H1 (cell line): Measurements from ENCODE around the gene POMP. TPM values are rescaled to one million over a fixed set of nuclear protein-coding genes. Genes with fewer than 3 reads are reported as not detected.

Source experiments
- CTCF ChIA-PET: fragments of 300-600 bp; sonication (Branson Sonifier 250); formaldehyde crosslinking; loops from one replicate; lab custom pipeline; 2021; ENCODE audit not compliant: partially characterized antibody; lab: Charles Lee
- POLR2A ChIA-PET: fragments of 300-600 bp; sonication (Branson Sonifier 250); formaldehyde crosslinking; loops from one replicate; lab custom pipeline; 2021; ENCODE audit warnings: inconsistent platforms; ENCODE audit not compliant: partially characterized antibody; lab: Charles Lee
- DNase-seq, 2 experiments: peaks; one replicate each; pipeline versions ENCODE4 v3.0.0 to v3.0.0-alpha.2; 2010 to 2022; ENCODE audit warnings: low spot score in 2 of 2, low read depth in 1 of 2, mixed read lengths in 1 of 2
- FAIRE-seq: peaks from 2 replicates; lab custom pipeline; 2011; peaks lifted over from hg19 to GRCh38; lab: Jason Lieb, UNC
- H2AFZ ChIP-seq: 2 replicates; pipeline ENCODE4 v1.8.1; 2012; ENCODE audit warnings: low read length, inconsistent platforms
- H2AK5ac ChIP-seq: 2 replicates; pipeline ENCODE4 v1.6.1; 2013; ENCODE audit warnings: low read depth, low read length
- H2BK120ac ChIP-seq: replicated peaks from 2 replicates; pipeline ENCODE3; 2013; ENCODE audit warnings: low read depth, low read length, inconsistent platforms
- H2BK12ac ChIP-seq: 2 replicates; pipeline ENCODE4 v1.6.1; 2013; ENCODE audit warnings: low read depth, low read length
- H2BK15ac ChIP-seq: 2 replicates; pipeline ENCODE4 v1.6.1; 2013; ENCODE audit warnings: low read length
- H2BK20ac ChIP-seq: 2 replicates; pipeline ENCODE4 v1.6.1; 2013; ENCODE audit warnings: low read length
- H2BK5ac ChIP-seq: 2 replicates; pipeline ENCODE4 v1.6.1; 2013; ENCODE audit warnings: low read depth, low read length
- H3K14ac ChIP-seq: 2 replicates; pipeline ENCODE4 v1.6.1; 2013; ENCODE audit warnings: inconsistent platforms; ENCODE audit not compliant: insufficient read length
- H3K18ac ChIP-seq: 2 replicates; pipeline ENCODE4 v1.6.1; 2013; ENCODE audit warnings: low read length; ENCODE audit errors: extremely low read depth
- H3K23ac ChIP-seq: 2 replicates; pipeline ENCODE4 v1.6.1; 2013; ENCODE audit warnings: inconsistent platforms; ENCODE audit not compliant: insufficient read length
- H3K23me2 ChIP-seq: 2 replicates; pipeline ENCODE4 v1.6.1; 2013; ENCODE audit warnings: low read depth, low read length
- H3K27ac ChIP-seq: 2 replicates; pipeline ENCODE4 v1.6.1; 2011; ENCODE audit warnings: low read depth, low read length, inconsistent platforms
- H3K27me3 ChIP-seq, 4 experiments: replicated peaks in 1 of 4; 1 replicate in 1 of 4; 2 replicates in 3 of 4; pipeline versions ENCODE4 v1.6.1 to v1.8.1; 2011 to 2013; ENCODE audit warnings: low read length in 3 of 4, mild to moderate bottlenecking in 3 of 4, inconsistent platforms in 2 of 4, mixed read lengths in 2 of 4, moderate library complexity in 1 of 4; ENCODE audit not compliant: control insufficient read depth in 3 of 4, insufficient read depth in 3 of 4; ENCODE audit errors: extremely low read depth in 1 of 4
- H3K36me3 ChIP-seq, 4 experiments: 2 replicates each; pipeline versions ENCODE4 v1.6.1 to v1.8.1; 2011 to 2013; ENCODE audit warnings: mild to moderate bottlenecking in 4 of 4, low read length in 3 of 4, moderate library complexity in 2 of 4, control low read depth in 1 of 4, inconsistent platforms in 1 of 4; ENCODE audit not compliant: insufficient read depth in 4 of 4, control insufficient read depth in 2 of 4
- H3K4ac ChIP-seq: replicated peaks from 2 replicates; pipeline ENCODE3; 2013; ENCODE audit warnings: low read length, low read depth, mixed read lengths, inconsistent platforms; ENCODE audit not compliant: insufficient read length
- H3K4me1 ChIP-seq, 4 experiments: replicated peaks in 1 of 4; 1 replicate in 1 of 4; 2 replicates in 3 of 4; pipeline versions ENCODE4 v1.6.1 to v1.8.1; 2011 to 2013; ENCODE audit warnings: low read length in 3 of 4, inconsistent platforms in 2 of 4, mixed read lengths in 1 of 4; ENCODE audit not compliant: insufficient read depth in 4 of 4, control insufficient read depth in 3 of 4
- H3K4me2 ChIP-seq, 2 experiments: 2 replicates each; pipeline versions ENCODE4 v1.6.1 to v1.8.1; 2011 to 2013; ENCODE audit warnings: low read depth in 2 of 2, low read length in 2 of 2, control low read depth in 1 of 2, inconsistent platforms in 1 of 2, mild to moderate bottlenecking in 1 of 2; ENCODE audit not compliant: insufficient read depth in 1 of 2
- H3K4me3 ChIP-seq, 4 experiments: fragments of 200-600, 300-600 bp in 1 of 4; sonication (generic), shearing (Covaris generic), sonication (Bioruptor Twin) in 1 of 4; 2 replicates each; pipeline versions ENCODE4 v1.5.1 to v1.8.1; 2011 to 2016; ENCODE audit warnings: low read length in 4 of 4, low read depth in 3 of 4, control low read depth in 2 of 4, inconsistent platforms in 2 of 4, mild to moderate bottlenecking in 2 of 4, mixed read lengths in 1 of 4, moderate library complexity in 1 of 4; ENCODE audit not compliant: insufficient read depth in 2 of 4; ENCODE audit errors: extremely low read depth in 1 of 4
- H3K56ac ChIP-seq: replicated peaks from 2 replicates; pipeline ENCODE3; 2013; ENCODE audit warnings: low read depth, mild to moderate bottlenecking, mixed read lengths, low read length, inconsistent platforms; ENCODE audit not compliant: insufficient read length
- H3K79me1 ChIP-seq: 2 replicates; pipeline ENCODE4 v1.6.1; 2013; ENCODE audit warnings: low read depth, low read length, control low read depth
- H3K79me2 ChIP-seq, 2 experiments: 2 replicates each; pipeline versions ENCODE4 v1.6.1 to v1.8.1; 2012 to 2013; ENCODE audit warnings: low read length in 2 of 2, mild to moderate bottlenecking in 2 of 2, inconsistent platforms in 1 of 2; ENCODE audit not compliant: insufficient read depth in 2 of 2, control insufficient read depth in 1 of 2
- H3K9ac ChIP-seq, 4 experiments: replicated peaks in 1 of 4; 1 replicate in 1 of 4; 2 replicates in 3 of 4; pipeline versions ENCODE4 v1.6.1 to v1.8.1; 2011 to 2013; ENCODE audit warnings: low read depth in 3 of 4, low read length in 3 of 4, control low read depth in 2 of 4, mild to moderate bottlenecking in 2 of 4, moderate library complexity in 2 of 4, inconsistent platforms in 1 of 4; ENCODE audit errors: extremely low read depth in 1 of 4
- H3K9me3 ChIP-seq, 2 experiments: 2 replicates each; pipeline versions ENCODE4 v1.6.1 to v1.8.1; 2012 to 2013; ENCODE audit warnings: mild to moderate bottlenecking in 2 of 2, moderate library complexity in 2 of 2, control low read depth in 1 of 2, inconsistent platforms in 1 of 2, low read depth in 1 of 2, low read length in 1 of 2, mixed read lengths in 1 of 2; ENCODE audit not compliant: insufficient read depth in 2 of 2
- H4K20me1 ChIP-seq, 2 experiments: replicated peaks in 1 of 2; 2 replicates each; pipeline versions ENCODE3 to v1.8.1; 2011 to 2013; ENCODE audit warnings: inconsistent platforms in 2 of 2, low read length in 2 of 2, mild to moderate bottlenecking in 1 of 2; ENCODE audit not compliant: insufficient read depth in 2 of 2, control insufficient read depth in 1 of 2
- H4K5ac ChIP-seq: 2 replicates; pipeline ENCODE4 v1.6.1; 2013; ENCODE audit warnings: low read length, low read depth, mixed read lengths, inconsistent platforms; ENCODE audit not compliant: insufficient read length
- H4K8ac ChIP-seq: 2 replicates; pipeline ENCODE4 v1.8.0; 2013; ENCODE audit warnings: mild to moderate bottlenecking, moderate library complexity, low read length, inconsistent platforms; ENCODE audit not compliant: insufficient read depth; ENCODE audit errors: extremely low read depth
- H4K91ac ChIP-seq: replicated peaks from 2 replicates; pipeline ENCODE3; 2013; ENCODE audit warnings: low read length, mixed read lengths, inconsistent platforms; ENCODE audit not compliant: insufficient read length
- CTBP2 ChIP-seq: IDR thresholded peaks from 2 replicates; pipeline ENCODE4 v1.7.0; 2011; ENCODE audit warnings: borderline replicate concordance, mild to moderate bottlenecking, moderate library complexity, mixed read lengths, low read length; ENCODE audit not compliant: insufficient read depth, insufficient read length
- HDAC6 ChIP-seq: IDR thresholded peaks from one replicate; pipeline ENCODE4 v1.7.1; 2012; ENCODE audit warnings: low read depth, mild to moderate bottlenecking, inconsistent platforms, low read length, moderate library complexity
- NANOG ChIP-seq: IDR thresholded peaks from 2 replicates; pipeline ENCODE4 v1.6.1; 2011; ENCODE audit warnings: low read length, low read depth, mild to moderate bottlenecking, inconsistent platforms; ENCODE audit not compliant: insufficient read depth, poor library complexity, severe bottlenecking
- RBBP5 ChIP-seq: IDR thresholded peaks from 2 replicates; pipeline ENCODE4 v1.7.1; 2012; ENCODE audit warnings: low read depth, mild to moderate bottlenecking, inconsistent platforms, low read length, moderate library complexity, borderline replicate concordance
- RNF2 ChIP-seq: fragments of 200-900, 300-1000 bp; sonication (generic); IDR thresholded peaks from 2 replicates; pipeline ENCODE4 v1.7.1; 2016; ENCODE audit warnings: borderline replicate concordance, low read depth, mild to moderate bottlenecking, antibody characterized with exemption, low read length; ENCODE audit not compliant: poor library complexity, severe bottlenecking; ENCODE audit errors: missing control alignments
- RXRA ChIP-seq: IDR thresholded peaks from 2 replicates; pipeline ENCODE4 v1.6.1; 2011; ENCODE audit warnings: low read depth, mild to moderate bottlenecking, low read length, moderate library complexity; ENCODE audit not compliant: insufficient read depth
- WGBS, 2 experiments: shearing (Covaris generic) in 1 of 2; methylation state at CpG; one replicate each; pipeline versions ENCODE4 v1.1.6 to v1.1.7; 2013 to 2015; ENCODE audit warnings: low lambda C conversion rate in 2 of 2, mixed read lengths in 2 of 2, inconsistent platforms in 1 of 2, low coverage in 1 of 2, missing lambda C conversion rate in 1 of 2; ENCODE audit not compliant: insufficient replicate concordance in 2 of 2, insufficient coverage in 1 of 2, insufficient read length in 1 of 2; ENCODE audit errors: extremely low coverage in 1 of 2, missing lambda C conversion rate in 1 of 2; 5-methylcytosine and 5-hydroxymethylcytosine counted together
- polyA plus RNA-seq, 7 experiments: library from polyadenylated mRNA; depleted of rRNA in 3 of 7; stranded (reverse) in 5 of 7; unstranded in 2 of 7; fragments of >200 nt in 5 of 7; fragments of 200-250 nt in 2 of 7; gene quantifications; 1 replicate in 5 of 7; 2 replicates in 1 of 7; 4 replicates in 1 of 7; pipeline versions ENCODE4 v1.2.1 to v1.2.3, GENCODE V29; 2011 to 2013; ENCODE audit warnings: missing spikeins in 2 of 7, mixed read lengths in 2 of 7
- total RNA-seq: library from RNA; stranded (reverse); fragmentation: NEBNext Ultra II Directional; extraction: Animal tissue kit (Norgen Biotek cat#: 25700); gene quantifications from 2 replicates; pipeline ENCODE4 v1.2.1, GENCODE V29; 2021

The POMP gene
- total and polyA plus RNA-seq, 2 of the 8 experiments (the other 6 are each of a cell fraction or from before 2014, with no cell fraction given), result 38.4 to 115 TPM

- DNase-seq, result no peak
- CTCF ChIA-PET, result interaction anchor here (1.5 kb wide), 1 partner anchor 10 kb away, joined by 3 read pairs; no protein-coding TSS in a partner anchor
- no peak overlapping the region for H3K18ac ChIP-seq
- no peak overlapping the region for H2BK12ac ChIP-seq
- H3K4me3 ChIP-seq, result no peak overlapping the region
- H3K27ac ChIP-seq, result no peak overlapping the region
- H3K27me3 ChIP-seq, result no peaks in the 10 kb centered on the region
- no peak overlapping the region for H3K4ac ChIP-seq
- no peaks in the 10 kb centered on the region for H4K20me1 ChIP-seq
- no peaks in the 10 kb centered on the region for H3K23me2 ChIP-seq
- H3K4me2 ChIP-seq, result no peak overlapping the region
- H3K9ac ChIP-seq, result no peak overlapping the region
- no peak overlapping the region for H2BK120ac ChIP-seq
- H3K79me2 ChIP-seq, result no peaks in the 10 kb centered on the region
- H3K56ac ChIP-seq, result no peak overlapping the region
- H2AFZ ChIP-seq, result no peak overlapping the region
- H2BK20ac ChIP-seq, result no peak overlapping the region
- no peak overlapping the region for H2BK5ac ChIP-seq
- H3K23ac ChIP-seq, result no peak overlapping the region
- H4K5ac ChIP-seq, result no peak overlapping the region
- H2AK5ac ChIP-seq, result no peak overlapping the region
- WGBS, 2 experiments, result 97% methylated on average over 5 of the region's 5 CpGs; no CpG with 5 or more reads in 1 of the 2 experiments
- POLR2A ChIA-PET, result no interaction called here
- H4K91ac ChIP-seq, result no peak overlapping the region
- H3K14ac ChIP-seq, result no peak overlapping the region
- TF ChIP-seq CTBP2 (no peak), RNF2 (no peak), NANOG (no peak), HDAC6 (no peak), RBBP5 (no peak), RXRA (no peak)
- no peaks in the 10 kb centered on the region for H3K79me1 ChIP-seq
- no peaks in the 10 kb centered on the region for H3K9me3 ChIP-seq
- H3K4me1 ChIP-seq, result peaks cover 0 to 4% (median 1%) of the 10 kb centered on the region in 4 experiments; a peak in 1 of 7 replicates
- no peak for FAIRE-seq
- no peak overlapping the region for H4K8ac ChIP-seq
- H2BK15ac ChIP-seq, result no peak overlapping the region
- no peaks in the 10 kb centered on the region for H3K36me3 ChIP-seq
Measured at GRCh38 chr13:28621449-28621848, 37.5 kb upstream of the POMP start.
